HS-27A (cell line): ENCODE results near the gene TNFAIP3.

ENCODE experiments used
- DNase-seq: peaks from one replicate; pipeline ENCODE4 v3.0.0-alpha.2; 2012; ENCODE audit warnings: low read depth, missing footprints

The TNFAIP3 gene

GRCh38 chr6:137923866-137924653, 57.0 kb downstream of the TNFAIP3 start:
- DNase-seq, result no peak

DNA sequence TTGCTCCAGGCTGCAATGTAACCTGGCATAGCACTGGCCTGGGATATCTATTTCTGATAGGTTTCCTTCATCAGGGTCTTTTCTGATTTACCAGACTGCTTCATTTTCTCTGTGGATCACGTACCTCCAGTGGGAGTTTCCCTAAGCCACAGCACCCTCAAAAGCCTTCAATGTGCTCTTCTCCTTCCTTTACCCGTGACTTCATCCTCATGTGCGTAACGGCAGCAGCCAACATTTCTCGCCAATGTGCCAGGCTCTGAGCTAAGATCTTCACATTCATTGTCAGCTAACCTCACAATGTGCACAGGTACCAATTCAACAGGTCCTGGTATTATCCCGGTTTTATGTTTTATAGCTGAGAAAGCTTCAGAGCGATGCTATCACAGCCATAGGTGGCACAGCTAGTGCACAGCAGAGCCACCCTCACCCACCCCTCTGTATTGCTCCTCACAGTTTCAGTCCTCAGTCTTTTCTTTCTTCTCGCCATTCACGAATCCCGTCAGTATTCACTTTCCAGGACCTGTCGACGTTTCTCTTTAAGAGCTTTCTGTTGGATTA, 58.2 kb downstream of the TNFAIP3 start:
- no peak for DNase-seq

GRCh38 chr6:137926207-137926731, 59.2 kb downstream of the TNFAIP3 start:
- DNase-seq, result peak; percentile 63

- DNase-seq, result no peak
Measured at GRCh38 chr6:137926985-137927384, 59.9 kb downstream of the TNFAIP3 start.

- DNase-seq, result no peak
Measured at GRCh38 chr6:137927777-137928218, 60.7 kb downstream of the TNFAIP3 start.

- no peak for DNase-seq
Measured at GRCh38 chr6:137928286-137928685, 61.2 kb downstream of the TNFAIP3 start.

- no peak for DNase-seq
Measured at GRCh38 chr6:137931849-137932465, 64.9 kb downstream of the TNFAIP3 start.
